Kidney (tissue), 14 donors: ENCODE measurements around the gene GNG4. TPM values are rescaled to one million over a fixed set of nuclear protein-coding genes. Genes with fewer than 3 reads are reported as not detected.
"Not testable (repeated sequence)": the region's sequence is repeated elsewhere in the genome, so short reads cannot be mapped to it uniquely, and the experiment has no call there.

Experiments used
- DNase-seq, 5 donors: peaks; one replicate each; pipeline ENCODE4 v3.0.0-alpha.2; 2013 to 2020
- FAIRE-seq: peaks from 2 replicates; lab custom pipeline; 2012; peaks lifted over from hg19 to GRCh38; lab: Jason Lieb, UNC
- H3K27ac ChIP-seq, 2 donors: one replicate each; pipeline ENCODE4 v1.7.0; 2013; ENCODE audit warnings: low read depth in 2 of 2, low read length in 2 of 2, inconsistent platforms in 1 of 2
- H3K27me3 ChIP-seq: one replicate; pipeline ENCODE4 v1.7.1; 2013; ENCODE audit warnings: low read length, inconsistent platforms; ENCODE audit not compliant: control insufficient read depth, insufficient read depth
- H3K36me3 ChIP-seq, 3 donors: one replicate each; pipeline versions ENCODE4 v1.7.0 to v1.7.1; 2013; ENCODE audit warnings: low read length in 3 of 3, control low read depth in 1 of 3, inconsistent platforms in 1 of 3; ENCODE audit not compliant: insufficient read depth in 3 of 3, control insufficient read depth in 2 of 3
- H3K4me1 ChIP-seq, 3 donors: one replicate each; pipeline versions ENCODE4 v1.7.0 to v1.7.1; 2013; ENCODE audit warnings: low read length in 3 of 3, inconsistent platforms in 1 of 3, low read depth in 1 of 3; ENCODE audit not compliant: control insufficient read depth in 2 of 3, insufficient read depth in 2 of 3
- H3K4me3 ChIP-seq, 3 donors: one replicate each; pipeline versions ENCODE4 v1.7.0 to v1.8.1; 2013; ENCODE audit warnings: low read length in 3 of 3, control low read depth in 1 of 3, inconsistent platforms in 1 of 3
- H3K9ac ChIP-seq, 3 donors: one replicate each; pipeline versions ENCODE4 v1.7.0 to v1.7.1; 2013; ENCODE audit warnings: low read length in 3 of 3, control low read depth in 1 of 3, inconsistent platforms in 1 of 3
- H3K9me3 ChIP-seq, 3 donors: one replicate each; pipeline versions ENCODE4 v1.7.0 to v1.7.1; 2013; ENCODE audit warnings: low read length in 3 of 3, control low read depth in 1 of 3, inconsistent platforms in 1 of 3; ENCODE audit not compliant: control insufficient read depth in 2 of 3, insufficient read depth in 1 of 3
- CTCF ChIP-seq: IDR thresholded peaks from 3 replicates; pipeline ENCODE4 v1.5.1; 2012; ENCODE audit warnings: mild to moderate bottlenecking, moderate library complexity, borderline replicate concordance; ENCODE audit not compliant: insufficient read depth; ENCODE audit errors: extremely low read depth
- intact Hi-C: fragments of 100-400 bp; cut with DNase I; formaldehyde crosslinking; loops from one replicate; pipeline ENCODE4 v1.11.1; 2022
- polyA plus RNA-seq: library from polyadenylated mRNA; stranded (reverse); fragments of 350-450 nt; fragmentation: Illumina TruSeq; extraction: RNeasy Lipid Tissue Mini Kit (QIAGEN cat#74804); gene quantifications from one replicate; pipeline ENCODE4 v1.2.3, GENCODE V29; 2014; ENCODE audit warnings: low read depth, low replicate concordance; ENCODE audit not compliant: insufficient read depth
- total RNA-seq: library from RNA; stranded (reverse); fragmentation: NEBNext Ultra II Directional; extraction: Animal tissue kit (Norgen Biotek cat#: 25700); gene quantifications from one replicate; pipeline ENCODE4 v1.2.1, GENCODE V29; 2021
- donor health status: control.
- donor health status: control.
- donor health status: control.
- donor health status: control.
- donor health status: control.
- donor health status: DM: yes; HTN: yes; CAD: no.
- donor health status: Normal renal cell carcinoma (clear cell type).

GNG4 gene
- total and polyA plus RNA-seq, 2 donors from 2014 or later: 4.5 TPM; not detected in 1

GRCh38 chr1:235575597-235575996 lies 74.0 kb downstream of the GNG4 start:
- no peak for DNase-seq
- Histone ChIP-seq H3K4me3 (no peak overlapping the region), H3K36me3 (no peaks in the 10 kb centered on the region), H3K27ac (no peak overlapping the region), H3K4me1 (no peaks in the 10 kb centered on the region), H3K9me3 (no peaks in the 10 kb centered on the region), H3K9ac (no peak overlapping the region), H3K27me3 (no peaks in the 10 kb centered on the region)
- no peak for FAIRE-seq
- no peak for TF ChIP-seq CTCF
- intact Hi-C loops: no loop called here

- no peaks in the 10 kb centered on the region for H3K4me1 ChIP-seq
- no peaks in the 10 kb centered on the region for H3K36me3 ChIP-seq
- H3K9me3 ChIP-seq: no peaks in the 10 kb centered on the region
- no peak overlapping the region for H3K4me3 ChIP-seq
- FAIRE-seq (no peak), DNase-seq (no peak)
- no peaks in the 10 kb centered on the region for H3K27me3 ChIP-seq
- H3K9ac ChIP-seq: no peak overlapping the region
- no peak overlapping the region for H3K27ac ChIP-seq
- intact Hi-C loops: no loop called here
- TF ChIP-seq CTCF: no peak
Measured at GRCh38 chr1:235573880-235574279, 75.7 kb downstream of the GNG4 start.

- FAIRE-seq, intact Hi-C loops, H3K27me3 ChIP-seq, H3K27ac ChIP-seq, H3K9me3 ChIP-seq, H3K4me3 ChIP-seq, H3K4me1 ChIP-seq, DNase-seq, H3K36me3 ChIP-seq, H3K9ac ChIP-seq: not testable (repeated sequence)
Measured at GRCh38 chr1:235572971-235573370, 76.6 kb downstream of the GNG4 start.

- Histone ChIP-seq H3K4me3 (no peak overlapping the region), H3K4me1 (no peaks in the 10 kb centered on the region), H3K27me3 (no peaks in the 10 kb centered on the region), H3K36me3 (no peaks in the 10 kb centered on the region), H3K27ac (no peak overlapping the region), H3K9ac (no peak overlapping the region), H3K9me3 (no peaks in the 10 kb centered on the region)
- DNase-seq: no peak
- no peak for FAIRE-seq
- TF ChIP-seq CTCF: no peak
- intact Hi-C loops: no loop called here
Measured at GRCh38 chr1:235571482-235571881, 78.1 kb downstream of the GNG4 start.
